GM19452 (cell line): ENCODE data around the gene ARHGAP45.

Experiments used
- ATAC-seq: cut with Tn5 transposase; IDR thresholded peaks from one replicate; pipeline ENCODE4 v1.9.1; 2021; ENCODE audit not compliant: unreplicated experiment

The ARHGAP45 gene

DNA sequence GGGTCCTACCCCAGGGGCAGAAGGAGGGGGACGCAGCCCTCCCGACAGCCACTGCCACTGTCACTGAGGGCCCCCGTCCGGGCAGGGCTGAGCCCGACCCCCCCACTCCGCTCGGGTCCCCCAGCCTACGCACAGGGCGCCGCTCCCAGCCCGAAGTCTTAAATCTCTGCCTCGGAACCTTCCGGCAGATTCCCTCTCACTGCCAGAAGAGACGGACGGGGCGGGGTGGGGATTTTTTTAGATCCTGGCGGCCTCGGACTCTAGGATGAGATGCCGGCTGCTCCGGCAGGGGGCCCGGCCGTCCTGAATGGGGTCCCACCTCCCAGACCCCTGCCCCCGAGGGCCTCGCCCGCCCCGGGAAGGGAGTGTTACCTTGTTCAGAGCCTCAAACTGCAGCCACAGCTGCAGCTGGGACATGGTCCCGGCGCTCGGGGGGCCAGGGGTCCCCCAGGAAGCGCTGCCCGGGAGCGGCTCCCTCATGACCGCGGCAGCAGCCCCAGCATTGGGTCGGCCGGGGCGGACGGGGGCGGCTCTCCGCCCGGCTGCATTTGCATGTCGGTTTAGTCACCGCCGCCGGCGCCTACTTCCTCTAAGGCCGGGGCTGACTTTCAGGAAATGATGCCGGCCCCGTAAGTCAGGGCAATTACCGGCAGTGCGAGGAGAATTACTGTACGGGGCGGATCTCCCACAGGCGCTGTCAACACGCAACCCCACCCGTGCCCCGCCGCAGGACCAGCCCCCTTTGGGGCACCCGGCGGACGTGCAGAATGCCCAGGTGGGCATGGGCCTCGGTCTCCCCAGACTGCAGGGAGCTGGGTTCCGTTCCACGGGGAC lies 65.0 kb downstream of the ARHGAP45 start:
- peak; percentile 46 for ATAC-seq

DNA sequence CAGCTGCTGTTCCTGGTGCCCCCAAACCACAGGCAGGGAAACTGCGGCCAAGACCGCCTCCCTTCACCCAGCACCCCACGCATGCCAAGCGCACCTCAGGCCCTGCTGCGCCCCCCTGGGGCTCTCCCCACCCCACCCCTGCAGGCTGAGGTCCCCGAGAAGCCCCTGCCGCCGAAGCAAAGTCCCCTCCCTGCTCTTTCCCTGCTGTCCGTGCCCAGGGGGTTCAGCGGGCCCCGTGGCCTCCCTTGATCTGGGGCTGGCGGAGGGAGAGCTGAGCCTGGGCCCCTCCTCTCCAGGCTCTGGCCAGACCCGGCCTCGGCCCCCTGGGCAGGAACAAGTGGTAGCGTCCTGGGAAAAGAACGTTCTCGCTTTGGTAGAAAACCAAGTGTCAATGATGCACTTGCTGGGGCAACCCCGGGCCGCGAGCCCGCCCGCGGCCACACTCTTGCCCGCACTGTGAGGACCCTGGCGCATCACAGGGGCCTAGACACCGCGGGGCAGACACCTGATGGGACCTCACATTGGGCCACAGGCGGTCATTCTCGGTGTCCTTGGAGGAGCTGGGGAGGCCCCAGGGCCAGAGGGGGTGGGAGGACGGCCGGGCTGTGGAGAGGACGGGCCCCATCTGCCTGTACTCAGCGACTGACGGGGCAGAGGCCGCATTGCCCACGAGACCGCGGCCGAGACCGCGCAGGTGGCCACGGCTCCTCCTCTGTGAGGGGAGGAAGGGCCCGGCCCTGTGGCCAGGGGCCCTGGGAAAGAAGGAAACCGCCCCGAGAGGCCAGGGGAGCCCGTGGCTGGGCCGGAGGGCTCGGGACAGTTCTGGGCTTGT lies 65.8 kb downstream of the ARHGAP45 start:
- ATAC-seq: peak; percentile 8

DNA sequence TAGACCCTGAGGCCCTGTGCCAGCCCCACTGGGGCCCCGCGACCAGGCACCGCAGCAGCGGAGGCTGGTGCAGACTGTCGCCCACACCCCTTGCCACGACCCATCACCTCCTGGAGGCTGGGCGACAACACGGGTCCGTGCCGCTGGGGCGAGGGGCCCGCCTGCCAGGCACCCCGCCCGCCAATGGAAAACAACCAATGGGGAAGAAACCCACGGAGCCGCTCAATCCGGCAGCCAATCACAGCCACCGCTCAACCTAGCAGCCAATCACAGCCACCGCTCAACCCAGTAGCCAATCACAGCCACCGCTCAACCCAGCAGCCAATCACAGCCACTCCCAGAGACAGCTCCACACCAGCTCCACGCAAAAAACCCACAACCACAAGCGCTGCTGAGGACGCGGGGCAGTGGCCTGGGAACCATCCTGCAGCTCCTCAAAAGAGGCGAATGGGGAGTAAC lies 66.5 kb downstream of the ARHGAP45 start:
- no peak for ATAC-seq

DNA sequence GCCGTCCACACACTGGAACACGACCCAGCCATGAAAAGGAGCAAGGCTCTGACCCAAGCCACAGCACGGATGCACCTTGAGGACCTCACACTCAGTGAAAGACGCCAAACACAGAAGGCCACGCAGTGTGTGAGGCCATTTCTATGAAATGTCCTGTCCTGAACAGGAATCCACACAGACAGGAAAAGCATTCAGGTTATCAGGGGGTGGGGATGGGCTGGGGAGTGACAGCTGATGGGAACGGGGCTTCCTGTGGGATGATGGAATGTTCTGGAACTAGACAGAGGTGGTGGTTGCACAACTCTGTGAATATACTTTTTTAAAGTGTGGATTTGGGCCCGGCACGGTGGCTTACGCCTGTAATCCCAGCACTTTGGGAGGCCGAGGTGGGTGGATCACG lies 67.5 kb downstream of the ARHGAP45 start:
- no peak for ATAC-seq

DNA sequence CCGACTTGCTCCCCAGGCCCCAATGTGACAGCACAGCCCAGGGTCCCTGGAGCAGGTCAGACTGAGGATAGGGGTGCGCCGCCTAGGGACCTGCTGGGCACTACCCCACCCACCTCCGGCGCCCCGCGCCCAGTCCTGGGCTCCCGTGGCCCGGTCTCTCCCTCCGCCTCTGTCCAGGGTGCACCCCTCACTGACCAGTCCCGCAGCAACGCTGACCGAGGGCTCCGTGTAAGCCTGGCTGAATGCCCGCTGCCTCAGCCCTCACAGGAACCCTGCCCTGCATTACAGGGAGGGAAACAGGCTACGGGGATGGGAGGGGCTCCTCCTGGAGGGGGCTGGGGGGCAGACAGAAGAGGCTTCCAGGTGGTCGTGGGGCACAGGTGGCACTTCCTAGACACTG lies 68.5 kb downstream of the ARHGAP45 start:
- ATAC-seq: no peak

DNA sequence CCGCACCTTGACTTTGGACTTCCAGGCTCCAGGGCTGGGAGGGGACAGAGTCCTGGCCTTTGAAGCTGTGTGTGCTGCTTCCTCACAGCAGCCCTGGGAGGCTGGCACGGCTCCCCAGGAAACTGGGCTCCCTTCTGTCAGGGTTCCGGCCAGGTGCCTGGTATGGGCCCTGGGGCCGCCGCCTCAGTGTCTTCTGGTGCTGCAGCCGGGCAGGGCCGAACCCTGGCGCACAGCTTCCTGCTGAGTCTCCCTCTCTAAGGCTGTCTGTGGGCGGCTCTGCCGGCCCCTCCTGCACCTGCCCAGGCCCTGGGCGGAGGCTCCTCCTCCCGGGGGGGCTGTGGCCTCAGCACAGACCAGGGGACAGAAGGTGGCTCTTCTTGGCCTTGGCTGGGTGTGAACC lies 69.2 kb downstream of the ARHGAP45 start:
- ATAC-seq: no peak
